Measurements from ENCODE around the gene ESD. TPM values are rescaled to one million over a fixed set of nuclear protein-coding genes. Genes with fewer than 3 reads are reported as not detected.

ESD gene
- total RNA-seq, 1 experiment from 2014 or later, result 78.8 TPM

GRCh38 chr13:46735425-46735824 lies 61.5 kb downstream of the ESD start:
- Histone ChIP-seq H3T11ph (ENCODE audit: low read length) (no peak overlapping the region), H2BK15ac (ENCODE audit: low read depth, low read length) (no peak overlapping the region), H3K18ac (ENCODE audit: insufficient read length, low read depth, low read length) (no peak overlapping the region), H4K91ac (ENCODE audit: insufficient read length, low read depth, low read length) (no peak overlapping the region), H2BK12ac (ENCODE audit: insufficient read length, low read depth, low read length) (no peak overlapping the region), H3K79me1 (ENCODE audit: insufficient read depth, low read depth, low read length, poor library complexity, severe bottlenecking) (no peaks in the 10 kb centered on the region), H2BK20ac (ENCODE audit: low read depth, low read length, poor library complexity, severe bottlenecking) (no peak overlapping the region), H3K9ac (ENCODE audit: extremely low read depth, insufficient read length, low read length) (no peak overlapping the region), H2AFZ (ENCODE audit: low read length) (no peak overlapping the region), H3K4ac (ENCODE audit: low read depth, low read length) (no peak overlapping the region), H3K56ac (ENCODE audit: insufficient read length, low read depth, low read length) (no peak overlapping the region), H3K27ac (ENCODE audit: insufficient read length, low read depth, low read length) (no peak overlapping the region), H3K4me2 (ENCODE audit: insufficient read depth, insufficient read length, low read length) (no peak overlapping the region), H3K23ac (ENCODE audit: insufficient read length, low read depth, low read length) (no peak overlapping the region), H3K23me2 (ENCODE audit: insufficient read length, low read depth, low read length, poor library complexity, severe bottlenecking) (no peaks in the 10 kb centered on the region), H2BK5ac (ENCODE audit: insufficient read length, low read length) (no peak overlapping the region), H4K20me1 (ENCODE audit: control insufficient read depth, insufficient read depth, insufficient read length) (no peaks in the 10 kb centered on the region), H3K9me3 (ENCODE audit: control insufficient read depth, low read depth, low read length) (no peaks in the 10 kb centered on the region), H4K5ac (ENCODE audit: insufficient read length, low read depth, low read length) (no peak overlapping the region), H3K4me1 (ENCODE audit: insufficient read depth, low read length) (no peaks in the 10 kb centered on the region), H2AK5ac (ENCODE audit: insufficient read length, low read length) (no peak overlapping the region), H2BK120ac (ENCODE audit: low read depth, low read length, poor library complexity, severe bottlenecking) (no peak overlapping the region), H3K27me3 (ENCODE audit: insufficient read depth, low read length) (no peaks in the 10 kb centered on the region), H4K8ac (replicated peaks; ENCODE audit: insufficient read length, low read depth, low read length) (no peak overlapping the region), H3K79me2 (ENCODE audit: insufficient read depth, low read length) (no peaks in the 10 kb centered on the region), H3K14ac (ENCODE audit: insufficient read depth, low read length) (no peak overlapping the region)
- no CpG with 5 or more reads among the region's 3 CpGs for WGBS (ENCODE audit: extremely low coverage, insufficient read length, low lambda C conversion rate)
- DNase-seq, result no peak
- no peaks in the 10 kb centered on the region for H3K27me3 Mint-ChIP-seq (ENCODE audit: low read depth)
- H3K4me1 Mint-ChIP-seq, result peaks cover 6% of the 10 kb centered on the region in 2 experiments
- no peaks in the 10 kb centered on the region for H3K9me3 Mint-ChIP-seq
- TF ChIP-seq CTCF (conservative IDR thresholded peaks at IDR 0.05), result no peak
- peaks cover 4 to 5% (median 5%) of the 10 kb centered on the region in 3 experiments; a peak in 4 of 7 replicates for H3K36me3 Mint-ChIP-seq (ENCODE audit: insufficient read depth in 1 of 3, low read depth in 3 of 3)
- H3K4me3 Mint-ChIP-seq, result no peak overlapping the region
- H3K27ac Mint-ChIP-seq, result no peak overlapping the region
